ENCODE results near the gene TMEM232.

DNA sequence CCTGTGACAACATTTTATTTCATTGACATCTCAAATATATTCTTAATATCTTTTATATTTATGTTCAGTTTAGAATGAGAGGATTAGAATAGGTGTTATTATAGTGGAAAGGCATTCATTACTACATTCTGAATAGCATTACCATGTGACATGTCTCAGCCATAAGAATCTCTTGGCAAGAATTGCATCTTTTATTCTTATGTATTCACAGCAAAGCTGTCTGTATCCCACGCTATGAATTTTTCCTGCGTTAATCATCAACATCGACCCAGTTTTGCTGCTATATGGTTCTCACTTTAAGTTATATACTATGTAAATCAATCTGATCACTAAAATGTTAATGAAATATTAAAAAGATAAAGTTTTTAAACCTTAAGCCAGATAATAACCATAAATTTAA is 248.6 kb downstream of the TMEM232 start:
- TF ChIP-seq, protein P1, sequence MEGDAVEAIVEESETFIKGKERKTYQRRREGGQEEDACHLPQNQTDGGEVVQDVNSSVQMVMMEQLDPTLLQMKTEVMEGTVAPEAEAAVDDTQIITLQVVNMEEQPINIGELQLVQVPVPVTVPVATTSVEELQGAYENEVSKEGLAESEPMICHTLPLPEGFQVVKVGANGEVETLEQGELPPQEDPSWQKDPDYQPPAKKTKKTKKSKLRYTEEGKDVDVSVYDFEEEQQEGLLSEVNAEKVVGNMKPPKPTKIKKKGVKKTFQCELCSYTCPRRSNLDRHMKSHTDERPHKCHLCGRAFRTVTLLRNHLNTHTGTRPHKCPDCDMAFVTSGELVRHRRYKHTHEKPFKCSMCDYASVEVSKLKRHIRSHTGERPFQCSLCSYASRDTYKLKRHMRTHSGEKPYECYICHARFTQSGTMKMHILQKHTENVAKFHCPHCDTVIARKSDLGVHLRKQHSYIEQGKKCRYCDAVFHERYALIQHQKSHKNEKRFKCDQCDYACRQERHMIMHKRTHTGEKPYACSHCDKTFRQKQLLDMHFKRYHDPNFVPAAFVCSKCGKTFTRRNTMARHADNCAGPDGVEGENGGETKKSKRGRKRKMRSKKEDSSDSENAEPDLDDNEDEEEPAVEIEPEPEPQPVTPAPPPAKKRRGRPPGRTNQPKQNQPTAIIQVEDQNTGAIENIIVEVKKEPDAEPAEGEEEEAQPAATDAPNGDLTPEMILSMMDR (IDR thresholded peaks at IDR 0.05), result no peak
- TF ChIP-seq, protein P2, sequence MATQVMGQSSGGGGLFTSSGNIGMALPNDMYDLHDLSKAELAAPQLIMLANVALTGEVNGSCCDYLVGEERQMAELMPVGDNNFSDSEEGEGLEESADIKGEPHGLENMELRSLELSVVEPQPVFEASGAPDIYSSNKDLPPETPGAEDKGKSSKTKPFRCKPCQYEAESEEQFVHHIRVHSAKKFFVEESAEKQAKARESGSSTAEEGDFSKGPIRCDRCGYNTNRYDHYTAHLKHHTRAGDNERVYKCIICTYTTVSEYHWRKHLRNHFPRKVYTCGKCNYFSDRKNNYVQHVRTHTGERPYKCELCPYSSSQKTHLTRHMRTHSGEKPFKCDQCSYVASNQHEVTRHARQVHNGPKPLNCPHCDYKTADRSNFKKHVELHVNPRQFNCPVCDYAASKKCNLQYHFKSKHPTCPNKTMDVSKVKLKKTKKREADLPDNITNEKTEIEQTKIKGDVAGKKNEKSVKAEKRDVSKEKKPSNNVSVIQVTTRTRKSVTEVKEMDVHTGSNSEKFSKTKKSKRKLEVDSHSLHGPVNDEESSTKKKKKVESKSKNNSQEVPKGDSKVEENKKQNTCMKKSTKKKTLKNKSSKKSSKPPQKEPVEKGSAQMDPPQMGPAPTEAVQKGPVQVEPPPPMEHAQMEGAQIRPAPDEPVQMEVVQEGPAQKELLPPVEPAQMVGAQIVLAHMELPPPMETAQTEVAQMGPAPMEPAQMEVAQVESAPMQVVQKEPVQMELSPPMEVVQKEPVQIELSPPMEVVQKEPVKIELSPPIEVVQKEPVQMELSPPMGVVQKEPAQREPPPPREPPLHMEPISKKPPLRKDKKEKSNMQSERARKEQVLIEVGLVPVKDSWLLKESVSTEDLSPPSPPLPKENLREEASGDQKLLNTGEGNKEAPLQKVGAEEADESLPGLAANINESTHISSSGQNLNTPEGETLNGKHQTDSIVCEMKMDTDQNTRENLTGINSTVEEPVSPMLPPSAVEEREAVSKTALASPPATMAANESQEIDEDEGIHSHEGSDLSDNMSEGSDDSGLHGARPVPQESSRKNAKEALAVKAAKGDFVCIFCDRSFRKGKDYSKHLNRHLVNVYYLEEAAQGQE (IDR thresholded peaks at IDR 0.05; ENCODE audit: insufficient read depth in 1 of 2, low read depth in 2 of 2, low read length in 1 of 2), result no peak
- TF ChIP-seq TCF7L2 (IDR thresholded peaks at IDR 0.05; ENCODE audit: low read depth, low read length), result no peak
- TF ChIP-seq POLR2AphosphoS5 (IDR thresholded peaks at IDR 0.05; ENCODE audit: low read depth, low read length), result no peak

Data from Panc1 (cell line).